HepG2 (cell line): ENCODE measurements around the gene KIRREL3. TPM values are rescaled to one million over a fixed set of nuclear protein-coding genes. Genes with fewer than 3 reads are reported as not detected.

Experiments used
- ATAC-seq: fragments of 200-7000 bp; cut with Tn5 transposase; 3 replicates; pipeline ENCODE4 v1.9.1; 2020; ENCODE audit warnings: mild to moderate bottlenecking, moderate library complexity
- BruUV-seq: library from RNA; stranded (reverse); fragments of 400-500 nt; replicated peaks from 2 replicates; lab custom pipeline; 2021; lab: Mats Ljungman, UMichigan
- CTCF ChIA-PET: fragments of 300-600 bp; formaldehyde crosslinking; extraction: SDS; loops from one replicate; lab custom pipeline; 2021; ENCODE audit warnings: low total read pairs, inconsistent platforms, low intra/inter-chr PET ratio; lab: Yijun Ruan, JAX
- POLR2A ChIA-PET: fragments of 350-600 bp; sonication (Branson Sonifier 250); formaldehyde crosslinking; loops from one replicate; lab custom pipeline; 2020; ENCODE audit warnings: antibody characterized with exemption, inconsistent platforms; lab: Yijun Ruan, JAX
- DNase-seq: peaks from one replicate; pipeline ENCODE4 v3.0.0-alpha.2; 2015; ENCODE audit warnings: low spot score
- FAIRE-seq: peaks from 3 replicates; lab custom pipeline; 2011; peaks lifted over from hg19 to GRCh38; lab: Jason Lieb, UNC
- H2AFZ ChIP-seq: one replicate; pipeline ENCODE4 v1.6.1; 2011; ENCODE audit warnings: low read length, inconsistent platforms
- H3K27ac ChIP-seq: fragments of 300-600 bp; 3 replicates; pipeline ENCODE4 v1.8.0; 2011; ENCODE audit warnings: mixed run types, mild to moderate bottlenecking, mixed read lengths, low read length, inconsistent platforms; ENCODE audit not compliant: insufficient read depth; ENCODE audit errors: extremely low read length
- H3K27me3 ChIP-seq, 2 experiments: fragments of 200-600 bp in 1 of 2; 2 replicates in 1 of 2; 3 replicates in 1 of 2; pipeline versions ENCODE4 v1.6.0 to v1.8.0; 2011; ENCODE audit warnings: low read length in 2 of 2, mild to moderate bottlenecking in 2 of 2, moderate library complexity in 2 of 2, inconsistent platforms in 1 of 2; ENCODE audit not compliant: insufficient read depth in 2 of 2, control insufficient read depth in 1 of 2
- H3K36me3 ChIP-seq, 2 experiments: fragments of 200-600 bp in 1 of 2; replicated peaks in 1 of 2; 2 replicates in 1 of 2; 3 replicates in 1 of 2; pipeline versions ENCODE4 v1.5.1 to v1.8.0; 2011; ENCODE audit warnings: low read length in 2 of 2, inconsistent platforms in 1 of 2; ENCODE audit not compliant: insufficient read depth in 2 of 2, control insufficient read depth in 1 of 2
- H3K4me1 ChIP-seq: 2 replicates; pipeline ENCODE4 v1.5.1; 2012; ENCODE audit warnings: low read length, inconsistent platforms; ENCODE audit not compliant: insufficient read depth
- H3K4me2 ChIP-seq: 2 replicates; pipeline ENCODE4 v1.6.0; 2011; ENCODE audit warnings: low read depth, low read length, inconsistent platforms
- H3K4me3 ChIP-seq, 3 experiments: fragments of 200-600 bp in 1 of 3; sonication (generic), shearing (Covaris generic) in 1 of 3; replicated peaks in 1 of 3; 2 replicates each; pipeline ENCODE4 v1.5.1; 2011 to 2016; ENCODE audit warnings: low read length in 3 of 3, inconsistent platforms in 2 of 3, low read depth in 2 of 3, mild to moderate bottlenecking in 2 of 3, control low read depth in 1 of 3, mixed read lengths in 1 of 3; ENCODE audit not compliant: insufficient read depth in 1 of 3
- H3K79me2 ChIP-seq: one replicate; pipeline ENCODE4 v1.6.1; 2011; ENCODE audit warnings: low read length, inconsistent platforms; ENCODE audit not compliant: insufficient read depth
- H3K9ac ChIP-seq: 2 replicates; pipeline ENCODE4 v1.6.0; 2011; ENCODE audit warnings: mild to moderate bottlenecking, low read depth, low read length, inconsistent platforms; ENCODE audit not compliant: insufficient read depth
- H3K9me3 ChIP-seq: 2 replicates; pipeline ENCODE4 v1.5.1; 2012; ENCODE audit warnings: mild to moderate bottlenecking, low read length
- H4K20me1 ChIP-seq: 2 replicates; pipeline ENCODE4 v1.6.0; 2011; ENCODE audit warnings: inconsistent platforms, mild to moderate bottlenecking, low read length, moderate library complexity; ENCODE audit not compliant: insufficient read depth
- MXD3 ChIP-seq: IDR thresholded peaks from 2 replicates; pipeline ENCODE4 v1.6.1; 2016; ENCODE audit warnings: mild to moderate bottlenecking, missing biosample characterization, missing genetic modification reagents
- REPIN1 ChIP-seq: sonication (generic); formaldehyde crosslinking; IDR thresholded peaks from 2 replicates; pipeline ENCODE4 v1.8.0; 2022; ENCODE audit warnings: missing genetic modification reagents, low read depth, mild to moderate bottlenecking, borderline replicate concordance
- RFX1 ChIP-seq: fragments of 450-650 bp; IDR thresholded peaks from 2 replicates; pipeline ENCODE4 v1.6.1; 2017
- SIN3A ChIP-seq: IDR thresholded peaks from 2 replicates; pipeline ENCODE4 v1.6.1; 2011; ENCODE audit warnings: low read depth, mild to moderate bottlenecking, control low read depth, low read length, borderline replicate concordance
- SMARCC2 ChIP-seq: fragments of 450-650 bp; IDR thresholded peaks from 2 replicates; pipeline ENCODE4 v1.6.1; 2017; ENCODE audit warnings: antibody characterized with exemption, mild to moderate bottlenecking
- ZNF282 ChIP-seq: fragments of 450-650 bp; IDR thresholded peaks from 2 replicates; pipeline ENCODE4 v1.6.1; 2018; ENCODE audit not compliant: partially characterized antibody
- ZNF318 ChIP-seq: sonication (generic); formaldehyde crosslinking; IDR thresholded peaks from 2 replicates; pipeline ENCODE4 v1.4.0; 2020; ENCODE audit warnings: mild to moderate bottlenecking, missing genetic modification reagents
- ZNF33B ChIP-seq: sonication (generic); formaldehyde crosslinking; IDR thresholded peaks from 2 replicates; pipeline ENCODE4 v1.5.1; 2020; ENCODE audit warnings: mild to moderate bottlenecking, missing genetic modification reagents
- ZNF362 ChIP-seq: sonication (generic); formaldehyde crosslinking; IDR thresholded peaks from 2 replicates; pipeline ENCODE4 v1.4.0; 2020; ENCODE audit warnings: missing genetic modification reagents, mild to moderate bottlenecking, borderline replicate concordance
- ZNF503 ChIP-seq: sonication (generic); formaldehyde crosslinking; IDR thresholded peaks from 2 replicates; pipeline ENCODE4 v1.4.0; 2020; ENCODE audit warnings: missing genetic modification reagents
- ZNF747 ChIP-seq: sonication (generic); formaldehyde crosslinking; IDR thresholded peaks from 2 replicates; pipeline ENCODE4 v1.8.1; 2023; ENCODE audit warnings: missing genetic modification reagents, mild to moderate bottlenecking, borderline replicate concordance
- ZSCAN21 ChIP-seq: sonication (generic); formaldehyde crosslinking; IDR thresholded peaks from 2 replicates; pipeline ENCODE4 v1.8.0; 2022; ENCODE audit warnings: mild to moderate bottlenecking, missing genetic modification reagents, moderate library complexity, borderline replicate concordance
- WGBS: methylation state at CpG from one replicate; pipeline ENCODE4 v1.1.6; 2017; ENCODE audit warnings: low lambda C conversion rate; 5-methylcytosine and 5-hydroxymethylcytosine counted together
- in situ Hi-C: cut with HindIII; loops from 2 replicates; pipeline ENCODE4 v1.10.0; 2017; ENCODE audit warnings: low pct_unique_long_range_greater_than_20kb; ENCODE audit not compliant: extremely low pct_ligation_motif_present
- intact Hi-C: fragments of 100-400 bp; cut with micrococcal nuclease; formaldehyde crosslinking; loops from one replicate; pipeline ENCODE4 v1.10.0; 2022; ENCODE audit not compliant: unreplicated experiment
- polyA plus RNA-seq, 8 experiments: library from polyadenylated mRNA; depleted of rRNA in 3 of 8; stranded (reverse) in 7 of 8; unstranded in 1 of 8; fragments of >200 nt; fragmentation: Illumina TruSeq in 4 of 8; extraction: Trizol in 4 of 8; gene quantifications; 2 replicates each; pipeline versions ENCODE4 v1.2.1 to v1.2.3, GENCODE V29; 2011 to 2016; ENCODE audit warnings: low read depth in 4 of 8, missing spikeins in 1 of 8, mixed read lengths in 1 of 8; ENCODE audit not compliant: insufficient read depth in 1 of 8
- total RNA-seq, 5 experiments: library from RNA; depleted of rRNA; stranded (reverse); fragments of >200 nt; fragmentation: Illumina TruSeq; extraction: Trizol; gene quantifications; 2 replicates each; pipeline ENCODE4 v1.2.3, GENCODE V29; 2016; ENCODE audit warnings: low read depth in 1 of 5

The KIRREL3 gene
- total and polyA plus RNA-seq, 2 of the 13 experiments (the other 11 are each of a cell fraction or from before 2014, with no cell fraction given), result not detected

- in situ Hi-C loops (no loop called here), intact Hi-C loops (no loop called here)
- CTCF ChIA-PET, result no interaction called here
- no TSS peak for BruUV-seq
- Histone ChIP-seq H3K79me2 (no peaks in the 10 kb centered on the region), H3K27ac (no peak overlapping the region), H3K9me3 (no peaks in the 10 kb centered on the region), H3K4me2 (no peak overlapping the region), H3K4me3 (no peak overlapping the region), H3K9ac (no peak overlapping the region), H3K27me3 (peaks cover 3 to 15% of the 10 kb centered on the region in 2 experiments; a peak in 2 of 5 replicates), H4K20me1 (no peaks in the 10 kb centered on the region), H3K36me3 (no peaks in the 10 kb centered on the region), H3K4me1 (no peaks in the 10 kb centered on the region), H2AFZ (no peak overlapping the region)
- no peak for DNase-seq
- no peak for FAIRE-seq
- POLR2A ChIA-PET, result no interaction called here
- no peak for ATAC-seq
- WGBS, result 9% methylated on average over 9 of the region's 9 CpGs
- TF ChIP-seq ZNF362 (CRISPR knock-in tag) (no peak), ZNF747 (CRISPR knock-in tag) (no peak), ZSCAN21 (CRISPR knock-in tag) (no peak), MXD3 (CRISPR knock-in tag) (no peak), REPIN1 (CRISPR knock-in tag) (no peak), SIN3A (no peak), ZNF503 (CRISPR knock-in tag) (no peak), RFX1 (no peak), SMARCC2 (no peak), ZNF318 (no peak), ZNF33B (no peak), ZNF282 (no peak)
These were observed 262.1 kb downstream of the KIRREL3 start for GRCh38 chr11:126738295-126739031.
